NCI-H345 treated with DMSO at 0.1 percent for 48 hours (cell line): ENCODE measurements around the gene CACNA1I.

ENCODE experiments used
- DNase-seq: peaks from one replicate; lab custom pipeline; 2025; ENCODE audit not compliant: unreplicated experiment; lab: John Stamatoyannopoulos, UW

The CACNA1I gene

GRCh38 chr22:39595622-39596172 lies 25.1 kb downstream of the CACNA1I start:
- DNase-seq: no peak

- no peak for DNase-seq
Measured at GRCh38 chr22:39596601-39597000, 26.0 kb downstream of the CACNA1I start.

GRCh38 chr22:39597236-39597869 lies 26.8 kb downstream of the CACNA1I start:
- no peak for DNase-seq

- DNase-seq: no peak
Measured at GRCh38 chr22:39598017-39598965, 27.7 kb downstream of the CACNA1I start.

GRCh38 chr22:39600491-39601179 lies 30.1 kb downstream of the CACNA1I start:
- no peak for DNase-seq

- no peak for DNase-seq
Measured at GRCh38 chr22:39601180-39601535, 30.6 kb downstream of the CACNA1I start.

GRCh38 chr22:39603345-39603744 lies 32.8 kb downstream of the CACNA1I start:
- no peak for DNase-seq

GRCh38 chr22:39610246-39610645 lies 39.7 kb downstream of the CACNA1I start:
- no peak for DNase-seq

- no peak for DNase-seq
Measured at GRCh38 chr22:39610766-39611165, 40.2 kb downstream of the CACNA1I start.

GRCh38 chr22:39611360-39611759 lies 40.8 kb downstream of the CACNA1I start:
- DNase-seq: no peak

- no peak for DNase-seq
Measured at GRCh38 chr22:39612811-39613548, 42.4 kb downstream of the CACNA1I start.

- DNase-seq: no peak
Measured at GRCh38 chr22:39613549-39613921, 43.0 kb downstream of the CACNA1I start.

- DNase-seq: no peak
Measured at GRCh38 chr22:39614442-39614841, 43.9 kb downstream of the CACNA1I start.

GRCh38 chr22:39616051-39616450 lies 45.5 kb downstream of the CACNA1I start:
- DNase-seq: no peak

- no peak for DNase-seq
Measured at GRCh38 chr22:39616781-39617180, 46.2 kb downstream of the CACNA1I start.

GRCh38 chr22:39617342-39617741 lies 46.8 kb downstream of the CACNA1I start:
- no peak for DNase-seq

- DNase-seq: no peak
Measured at GRCh38 chr22:39617970-39618757, 47.6 kb downstream of the CACNA1I start.

- DNase-seq: no peak
Measured at GRCh38 chr22:39618996-39619530, 48.5 kb downstream of the CACNA1I start.

- DNase-seq: no peak
Measured at GRCh38 chr22:39620924-39621690, 50.6 kb downstream of the CACNA1I start.
